ENCODE results near the gene C1GALT1. TPM values are rescaled to one million over a fixed set of nuclear protein-coding genes. Genes with fewer than 3 reads are reported as not detected.
"Not testable (repeated sequence)": the region's sequence is repeated elsewhere in the genome, so short reads cannot be mapped to it uniquely, and the experiment has no call there.

Gene C1GALT1
- total RNA-seq, 1 donor from 2014 or later = 37.2 TPM

GRCh38 chr7:7245233-7245632, 62.9 kb downstream of the C1GALT1 start:
- DNase-seq; H3K4me1 Mint-ChIP-seq; H3K27ac Mint-ChIP-seq; H3K27me3 Mint-ChIP-seq; intact Hi-C loops (cut with micrococcal nuclease); H3K4me3 Mint-ChIP-seq; H3K9me3 Mint-ChIP-seq: not testable (repeated sequence)
- H3K36me3 Mint-ChIP-seq (ENCODE audit: low read depth) = peaks cover 31% of the 10 kb centered on the region

GRCh38 chr7:7246223-7246622, 63.9 kb downstream of the C1GALT1 start:
- no peaks in the 10 kb centered on the region for H3K9me3 Mint-ChIP-seq
- H3K4me1 Mint-ChIP-seq = peaks cover 4% of the 10 kb centered on the region
- H3K27ac Mint-ChIP-seq = no peak overlapping the region
- intact Hi-C loops (cut with micrococcal nuclease) = no loop called here
- H3K36me3 Mint-ChIP-seq (ENCODE audit: low read depth) = peaks cover 32% of the 10 kb centered on the region
- H3K27me3 Mint-ChIP-seq = no peaks in the 10 kb centered on the region
- DNase-seq = no peak
- no peak overlapping the region for H3K4me3 Mint-ChIP-seq

GRCh38 chr7:7247658-7248057, 65.3 kb downstream of the C1GALT1 start:
- no peak for DNase-seq
- Mint-ChIP-seq H3K4me1 (peaks cover 6% of the 10 kb centered on the region), H3K36me3 (ENCODE audit: low read depth) (peaks cover 35% of the 10 kb centered on the region), H3K27ac (no peak overlapping the region), H3K4me3 (peak overlapping the region; percentile 29), H3K27me3 (no peaks in the 10 kb centered on the region), H3K9me3 (no peaks in the 10 kb centered on the region)
- intact Hi-C loops (cut with micrococcal nuclease) = no loop called here

GRCh38 chr7:7249814-7250213, 67.5 kb downstream of the C1GALT1 start:
- no peaks in the 10 kb centered on the region for H3K9me3 Mint-ChIP-seq
- H3K27ac Mint-ChIP-seq = no peak overlapping the region
- no peak overlapping the region for H3K4me3 Mint-ChIP-seq
- no peak for DNase-seq
- intact Hi-C loops (cut with micrococcal nuclease) = no loop called here
- no peaks in the 10 kb centered on the region for H3K27me3 Mint-ChIP-seq
- H3K36me3 Mint-ChIP-seq (ENCODE audit: low read depth) = peaks cover 30% of the 10 kb centered on the region
- peaks cover 6% of the 10 kb centered on the region for H3K4me1 Mint-ChIP-seq

- H3K27me3 Mint-ChIP-seq = no peaks in the 10 kb centered on the region
- no peaks in the 10 kb centered on the region for H3K9me3 Mint-ChIP-seq
- H3K27ac Mint-ChIP-seq = no peak overlapping the region
- peaks cover 25% of the 10 kb centered on the region for H3K36me3 Mint-ChIP-seq (ENCODE audit: low read depth)
- no peak overlapping the region for H3K4me3 Mint-ChIP-seq
- intact Hi-C loops (cut with micrococcal nuclease) = no loop called here
- no peak for DNase-seq
- H3K4me1 Mint-ChIP-seq = peaks cover 6% of the 10 kb centered on the region
Measured at GRCh38 chr7:7251742-7252141, 69.4 kb downstream of the C1GALT1 start.

GRCh38 chr7:7254319-7254718, 72.0 kb downstream of the C1GALT1 start:
- Mint-ChIP-seq H3K36me3 (ENCODE audit: low read depth) (peaks cover 25% of the 10 kb centered on the region), H3K9me3 (no peaks in the 10 kb centered on the region), H3K27ac (no peak overlapping the region), H3K27me3 (no peaks in the 10 kb centered on the region), H3K4me1 (peaks cover 19% of the 10 kb centered on the region), H3K4me3 (no peak overlapping the region)
- no peak for DNase-seq
- intact Hi-C loops (cut with micrococcal nuclease) = no loop called here

- Mint-ChIP-seq H3K4me1 (peaks cover 25% of the 10 kb centered on the region), H3K36me3 (ENCODE audit: low read depth) (peaks cover 31% of the 10 kb centered on the region), H3K9me3 (peaks cover 3% of the 10 kb centered on the region), H3K4me3 (no peak overlapping the region), H3K27me3 (no peaks in the 10 kb centered on the region), H3K27ac (no peak overlapping the region)
- intact Hi-C loops (cut with micrococcal nuclease) = loop anchor here (5.0 kb wide), 1 partner anchor 153 kb away; no protein-coding TSS in a partner anchor
- DNase-seq = no peak
Measured at GRCh38 chr7:7254908-7255307, 72.6 kb downstream of the C1GALT1 start.

- Mint-ChIP-seq H3K36me3 (ENCODE audit: low read depth) (peaks cover 34% of the 10 kb centered on the region), H3K4me1 (peaks cover 30% of the 10 kb centered on the region), H3K9me3 (peaks cover 8% of the 10 kb centered on the region), H3K27ac (no peak overlapping the region), H3K27me3 (no peaks in the 10 kb centered on the region), H3K4me3 (no peak overlapping the region)
- intact Hi-C loops (cut with micrococcal nuclease) = loop anchor here (5.0 kb wide), 1 partner anchor 155 kb away; no protein-coding TSS in a partner anchor
- DNase-seq = no peak
Measured at GRCh38 chr7:7256731-7257274, 74.5 kb downstream of the C1GALT1 start.

GRCh38 chr7:7257899-7258692, 75.8 kb downstream of the C1GALT1 start:
- no peaks in the 10 kb centered on the region for H3K27me3 Mint-ChIP-seq
- peaks cover 31% of the 10 kb centered on the region for H3K4me1 Mint-ChIP-seq
- H3K4me3 Mint-ChIP-seq = peak overlapping the region; percentile 72
- peak overlapping the region; percentile 83 for H3K27ac Mint-ChIP-seq
- H3K36me3 Mint-ChIP-seq (ENCODE audit: low read depth) = peaks cover 28% of the 10 kb centered on the region
- DNase-seq = peak; percentile 67
- peaks cover 12% of the 10 kb centered on the region for H3K9me3 Mint-ChIP-seq
- intact Hi-C loops (cut with micrococcal nuclease) = loop anchor here (1.0 to 5.0 kb wide), 3 partner anchors 76 to 381 kb away; partner anchors contain the start of gene C1GALT1

- no peak for DNase-seq
Measured at GRCh38 chr7:7261863-7262262, 79.5 kb downstream of the C1GALT1 start.

GRCh38 chr7:7263297-7264230, 81.2 kb downstream of the C1GALT1 start:
- intact Hi-C loops (cut with micrococcal nuclease) = loop anchor here (5.0 kb wide), 1 partner anchor 869 kb away; no protein-coding TSS in a partner anchor
- Mint-ChIP-seq H3K4me1 (peaks cover 18% of the 10 kb centered on the region), H3K27ac (no peak overlapping the region), H3K4me3 (no peak overlapping the region), H3K27me3 (no peaks in the 10 kb centered on the region), H3K9me3 (peaks cover 19% of the 10 kb centered on the region), H3K36me3 (ENCODE audit: low read depth) (peaks cover 24% of the 10 kb centered on the region)
- DNase-seq = no peak

More at GRCh38 chr7:7261863-7262262, 79.5 kb downstream of the C1GALT1 start:
- H3K4me1 Mint-ChIP-seq = peaks cover 31% of the 10 kb centered on the region
- no peaks in the 10 kb centered on the region for H3K27me3 Mint-ChIP-seq
- H3K4me3 Mint-ChIP-seq = no peak overlapping the region
- H3K27ac Mint-ChIP-seq = no peak overlapping the region
- intact Hi-C loops (cut with micrococcal nuclease) = loop anchor here (5.0 kb wide), 1 partner anchor 870 kb away; no protein-coding TSS in a partner anchor
- peaks cover 24% of the 10 kb centered on the region for H3K36me3 Mint-ChIP-seq (ENCODE audit: low read depth)
- H3K9me3 Mint-ChIP-seq = peaks cover 19% of the 10 kb centered on the region

- Mint-ChIP-seq H3K27ac (no peak overlapping the region), H3K4me3 (no peak overlapping the region), H3K36me3 (ENCODE audit: low read depth) (peaks cover 20% of the 10 kb centered on the region), H3K9me3 (peaks cover 17% of the 10 kb centered on the region), H3K27me3 (no peaks in the 10 kb centered on the region), H3K4me1 (peaks cover 14% of the 10 kb centered on the region)
- intact Hi-C loops (cut with micrococcal nuclease) = loop anchor here (5.0 kb wide), 1 partner anchor 868 kb away; no protein-coding TSS in a partner anchor
- no peak for DNase-seq
Measured at GRCh38 chr7:7264306-7265040, 82.1 kb downstream of the C1GALT1 start.
